GM23248 (cell line): Measurements from ENCODE around the gene C19orf18. TPM values are rescaled to one million over a fixed set of nuclear protein-coding genes. Genes with fewer than 3 reads are reported as not detected.

Source experiments
- DNase-seq: peaks from one replicate; pipeline ENCODE4 v3.0.0-alpha.2; 2015
- H2AFZ ChIP-seq: fragments of 200-600 bp; sonication (generic); 2 replicates; pipeline ENCODE4 v1.6.1; 2016; ENCODE audit warnings: antibody characterized with exemption
- H3F3A ChIP-seq: fragments of 200-600 bp; sonication (generic); 2 replicates; pipeline ENCODE4 v1.6.1; 2016; ENCODE audit warnings: mild to moderate bottlenecking, antibody characterized with exemption, mixed run types; ENCODE audit not compliant: insufficient read depth
- H3K27ac ChIP-seq: fragments of 200-600 bp; sonication (generic); 2 replicates; pipeline ENCODE4 v1.5.1; 2016; ENCODE audit warnings: mild to moderate bottlenecking
- H3K27me3 ChIP-seq: fragments of 200-600 bp; sonication (generic); replicated peaks from 2 replicates; pipeline ENCODE4 v1.6.1; 2016; ENCODE audit warnings: mild to moderate bottlenecking; ENCODE audit not compliant: insufficient read depth
- H3K36me3 ChIP-seq: fragments of 200-600 bp; sonication (generic); 2 replicates; pipeline ENCODE4 v1.6.1; 2016; ENCODE audit warnings: low read depth, mild to moderate bottlenecking
- H3K4me1 ChIP-seq: fragments of 200-600 bp; sonication (generic); 2 replicates; pipeline ENCODE4 v1.6.1; 2016; ENCODE audit warnings: mild to moderate bottlenecking; ENCODE audit not compliant: insufficient read depth
- H3K4me2 ChIP-seq: fragments of 200-600 bp; sonication (generic); one replicate; pipeline ENCODE4 v1.6.1; 2016; ENCODE audit warnings: mild to moderate bottlenecking; ENCODE audit not compliant: unreplicated experiment
- H3K4me3 ChIP-seq: fragments of 200-600 bp; sonication (generic); 2 replicates; pipeline ENCODE4 v1.5.1; 2016; ENCODE audit warnings: mild to moderate bottlenecking
- H3K79me2 ChIP-seq: fragments of 200-600 bp; sonication (generic); 2 replicates; pipeline ENCODE4 v1.6.1; 2016; ENCODE audit warnings: mild to moderate bottlenecking; ENCODE audit not compliant: insufficient read depth
- H3K9ac ChIP-seq: fragments of 200-600 bp; sonication (generic); 2 replicates; pipeline ENCODE4 v1.6.1; 2016; ENCODE audit warnings: mild to moderate bottlenecking
- H3K9me2 ChIP-seq: fragments of 200-600 bp; sonication (generic); 2 replicates; pipeline ENCODE4 v1.6.1; 2016; ENCODE audit warnings: mixed run types, mild to moderate bottlenecking, moderate library complexity; ENCODE audit not compliant: insufficient read depth
- H3K9me3 ChIP-seq: fragments of 200-600 bp; sonication (generic); one replicate; pipeline ENCODE4 v1.6.1; 2017; ENCODE audit warnings: low read depth
- H4K20me1 ChIP-seq: fragments of 200-600 bp; sonication (generic); 2 replicates; pipeline ENCODE4 v1.6.0; 2016; ENCODE audit not compliant: insufficient read depth
- EZH2 ChIP-seq: fragments of 200-600 bp; sonication (generic); IDR thresholded peaks from 2 replicates; pipeline ENCODE4 v1.6.1; 2018; ENCODE audit warnings: antibody characterized with exemption, mild to moderate bottlenecking; ENCODE audit not compliant: insufficient read depth, poor library complexity, severe bottlenecking
- EZH2phosphoT487 ChIP-seq: fragments of 200-600 bp; sonication (generic); IDR thresholded peaks from 2 replicates; pipeline ENCODE4 v1.6.1; 2018; ENCODE audit warnings: antibody characterized with exemption, moderate library complexity, mild to moderate bottlenecking, low read depth; ENCODE audit not compliant: insufficient read depth
- WGBS, 2 experiments: methylation state at CpG; one replicate each; pipeline ENCODE4 v1.1.6; 2015 to 2017; ENCODE audit warnings: low lambda C conversion rate in 2 of 2, low coverage in 1 of 2; ENCODE audit errors: missing lambda C conversion rate in 2 of 2; 5-methylcytosine and 5-hydroxymethylcytosine counted together
- in situ Hi-C: fragments of 300-500 bp; cut with MboI; formaldehyde crosslinking; loops from 2 replicates; pipeline ENCODE4 v1.15.0; 2020
- polyA plus RNA-seq: library from polyadenylated mRNA; unstranded; fragments of >200 nt; fragmentation: Nextera tagmentation; extraction: Ambion mirVana; gene quantifications from 2 replicates; pipeline ENCODE4 v1.2.1, GENCODE V29; 2016
- total RNA-seq: library from RNA; depleted of rRNA; stranded (reverse); fragments of >200 nt; shearing (Covaris generic); gene quantifications from 2 replicates; pipeline ENCODE4 v1.2.3, GENCODE V29; 2014; rRNA removed

C19orf18 gene
- total and polyA plus RNA-seq, 2 experiments from 2014 or later, result 1.0 TPM; not detected in 1

GRCh38 chr19:57914531-57914930 lies 59.8 kb downstream of the C19orf18 start:
- H3K27me3 ChIP-seq, result no peaks in the 10 kb centered on the region
- no peak overlapping the region for H2AFZ ChIP-seq

More at GRCh38 chr19:57914531-57914930, 59.8 kb downstream of the C19orf18 start:
- Histone ChIP-seq H3K27ac (no peak overlapping the region), H3F3A (0 out of 2 replicates have a peak, but pooled peaks cover 7% of the 10 kb centered on the region), H3K9me2 (no peaks in the 10 kb centered on the region), H3K9ac (no peak overlapping the region), H3K4me3 (no peak overlapping the region), H3K79me2 (peaks cover 51% of the 10 kb centered on the region), H4K20me1 (no peaks in the 10 kb centered on the region), H3K4me2 (no peak overlapping the region), H3K36me3 (no peaks in the 10 kb centered on the region), H3K4me1 (peaks cover 12% of the 10 kb centered on the region), H3K9me3 (no peaks in the 10 kb centered on the region)
- TF ChIP-seq EZH2phosphoT487, result no peak
- TF ChIP-seq EZH2, result no peak
- WGBS, 2 experiments, result 98% methylated on average over 3 of the region's 3 CpGs
- no peak for DNase-seq
- in situ Hi-C loops, result no loop called here

Other genes starting within 250 kb of the C19orf18 start
- 7.2 and 8.4 TPM in 2 replicates for gene ZNF671, start 246.9 kb downstream of the C19orf18 start, total RNA-seq
- 6.8 and 6.9 TPM in 2 replicates for gene ZNF671, start 246.9 kb downstream of the C19orf18 start, polyA plus RNA-seq
- gene ZNF776, start 227.7 kb downstream of the C19orf18 start, total RNA-seq, result 6.7 and 9.4 TPM in 2 replicates
- 3.7 and 3.9 TPM in 2 replicates for gene ZNF776, start 227.7 kb downstream of the C19orf18 start, polyA plus RNA-seq
- 8.1 and 20.6 TPM in 2 replicates for gene ZNF586, start 204.9 kb downstream of the C19orf18 start, total RNA-seq
- 5.1 and 5.8 TPM in 2 replicates for gene ZNF586, start 204.9 kb downstream of the C19orf18 start, polyA plus RNA-seq
- 2.9 and 4.3 TPM in 2 replicates for gene ZNF552, start 159.6 kb downstream of the C19orf18 start, total RNA-seq
- gene ZNF552, start 159.6 kb downstream of the C19orf18 start, polyA plus RNA-seq, result 2.7 and 3.2 TPM in 2 replicates
- gene ZNF587B, start 144.2 kb downstream of the C19orf18 start, total RNA-seq, result 10.1 and 14.0 TPM in 2 replicates
- gene ZNF587B, start 144.2 kb downstream of the C19orf18 start, polyA plus RNA-seq, result 5.1 TPM in 2 replicates
- gene ZNF587, start 124.7 kb downstream of the C19orf18 start, total RNA-seq, result 10.0 and 14.3 TPM in 2 replicates
- gene ZNF587, start 124.7 kb downstream of the C19orf18 start, polyA plus RNA-seq, result 6.9 and 8.0 TPM in 2 replicates
- 3.3 and 3.6 TPM in 2 replicates for gene ZNF814, start 85.5 kb downstream of the C19orf18 start, total RNA-seq
- 11.7 and 14.1 TPM in 2 replicates for gene ZNF814, start 85.5 kb downstream of the C19orf18 start, polyA plus RNA-seq
- gene ZNF417, start 57.9 kb downstream of the C19orf18 start, total RNA-seq, result 9.8 and 14.7 TPM in 2 replicates
- gene ZNF417, start 57.9 kb downstream of the C19orf18 start, polyA plus RNA-seq, result 3.6 and 5.1 TPM in 2 replicates
- gene ZNF418, start 39.1 kb downstream of the C19orf18 start, total RNA-seq, result 2.6 and 2.8 TPM in 2 replicates
- 1.0 and 2.2 TPM in 2 replicates for gene ZNF418, start 39.1 kb downstream of the C19orf18 start, polyA plus RNA-seq
- 1.5 and 5.2 TPM in 2 replicates for gene ZNF256, start 26.8 kb downstream of the C19orf18 start, total RNA-seq
- gene ZNF256, start 26.8 kb downstream of the C19orf18 start, polyA plus RNA-seq, result 3.1 and 3.3 TPM in 2 replicates
- 15.0 and 17.2 TPM in 2 replicates for gene ZNF606, start 28.3 kb upstream of the C19orf18 start, total RNA-seq
- gene ZNF606, start 28.3 kb upstream of the C19orf18 start, polyA plus RNA-seq, result 8.0 and 8.1 TPM in 2 replicates
- gene ZSCAN1, start 59.5 kb upstream of the C19orf18 start, total RNA-seq, result not detected in 2 replicates
- 0.27 and 0.39 TPM in 2 replicates for gene ZSCAN1, start 59.5 kb upstream of the C19orf18 start, polyA plus RNA-seq
- gene ZNF135, start 84.7 kb upstream of the C19orf18 start, total RNA-seq, result 5.1 and 6.4 TPM in 2 replicates
- 4.6 and 4.9 TPM in 2 replicates for gene ZNF135, start 84.7 kb upstream of the C19orf18 start, polyA plus RNA-seq
- 47.8 and 52.6 TPM in 2 replicates for gene ZSCAN18, start 123.7 kb upstream of the C19orf18 start, total RNA-seq
- gene ZSCAN18, start 123.7 kb upstream of the C19orf18 start, polyA plus RNA-seq, result 19.0 and 21.8 TPM in 2 replicates
- 10.7 and 15.1 TPM in 2 replicates for gene ZNF329, start 176.3 kb upstream of the C19orf18 start, total RNA-seq
- 1.7 and 2.6 TPM in 2 replicates for gene ZNF329, start 176.3 kb upstream of the C19orf18 start, polyA plus RNA-seq
- gene ZNF274, start 208.5 kb upstream of the C19orf18 start, total RNA-seq, result 18.2 and 20.8 TPM in 2 replicates
- 16.5 and 18.0 TPM in 2 replicates for gene ZNF274, start 208.5 kb upstream of the C19orf18 start, polyA plus RNA-seq